K562 (cell line): ENCODE data around the gene ANK3. TPM values are rescaled to one million over a fixed set of nuclear protein-coding genes. Genes with fewer than 3 reads are reported as not detected.
A peak's percentile ranks its signal among the peaks of the same experiment; 100 is the strongest.

Source experiments
- CUX1 ChIP-seq: fragments of 200-800 bp; sonication (Bioruptor generic); IDR thresholded peaks from 2 replicates; pipeline ENCODE4 v1.6.1; 2016; ENCODE audit warnings: missing genetic modification characterization, missing compliant biosample characterization
- HINFP ChIP-seq: fragments of 450-650 bp; conservative IDR thresholded peaks from 2 replicates; pipeline ENCODE4 v1.6.1; 2016; ENCODE audit warnings: missing genetic modification characterization, low read depth, mild to moderate bottlenecking, control low read depth, missing compliant biosample characterization
- JUND ChIP-seq, 2 experiments: IDR thresholded peaks; 2 replicates in 1 of 2; 3 replicates in 1 of 2; pipeline ENCODE4 v1.6.1; 2011; ENCODE audit warnings: borderline replicate concordance in 2 of 2, low read depth in 2 of 2, low read length in 2 of 2, improper control_type of control experiment in 1 of 2, missing biosample characterization in 1 of 2, missing genetic modification characterization in 1 of 2, missing genetic modification reagents in 1 of 2
- MEIS2 ChIP-seq: fragments of 450-650 bp; IDR thresholded peaks from 2 replicates; pipeline ENCODE4 v1.6.1; 2014; ENCODE audit warnings: mild to moderate bottlenecking; ENCODE audit not compliant: partially characterized antibody
- MTA1 ChIP-seq: fragments of 450-650 bp; IDR thresholded peaks from 2 replicates; pipeline ENCODE4 v1.6.1; 2017; ENCODE audit warnings: borderline replicate concordance
- RBM17 ChIP-seq: fragments of 200-400 bp; formaldehyde crosslinking; IDR thresholded peaks from 2 replicates; pipeline ENCODE4 v1.6.1; 2017; ENCODE audit warnings: low read depth, mild to moderate bottlenecking, low read length, borderline replicate concordance
- polyA plus RNA-seq, 8 experiments: library from polyadenylated mRNA; depleted of rRNA in 4 of 8; stranded (reverse) in 5 of 8; unstranded in 3 of 8; fragments of >200 nt; fragmentation: Nextera tagmentation in 2 of 8; fragmentation: Illumina TruSeq in 1 of 8; extraction: Ambion mirVana in 2 of 8; extraction: Trizol in 1 of 8; gene quantifications; 2 replicates each; pipeline versions ENCODE4 v1.2.1 to v1.2.3, GENCODE V29; 2011 to 2014; ENCODE audit warnings: inconsistent platforms in 1 of 8, missing spikeins in 1 of 8
- total RNA-seq, 7 experiments: library from RNA; depleted of rRNA in 6 of 7; stranded (reverse); fragments of >200 nt in 6 of 7; fragmentation: Illumina TruSeq in 2 of 7; extraction: Trizol in 2 of 7; gene quantifications; 2 replicates each; pipeline versions ENCODE4 v1.2.1 to v1.2.3, GENCODE V29; 2011 to 2021; ENCODE audit warnings: low replicate concordance in 1 of 7

The ANK3 gene
- total and polyA plus RNA-seq, 9 of the 15 experiments (the other 6 are each of a cell fraction or from before 2014, with no cell fraction given), result 10.0 to 32.3 (median 17.9) TPM

- TF ChIP-seq JUND (IDR thresholded peaks at IDR 0.05; ENCODE audit: borderline replicate concordance, low read depth, low read length) (peak; percentile 66; the same call in 1 of the 2 replicates), JUND (tag; IDR thresholded peaks at IDR 0.05; ENCODE audit: borderline replicate concordance, low read depth, low read length) (no peak; the same call in 2 of the 3 replicates), MTA1 (0 out of 2 replicates have a peak, but pooled peaks have one; percentile 61), RBM17 (no peak), CUX1 (CRISPR knock-in tag) (no peak), MEIS2 (peak; percentile 46), HINFP (tag) (no peak)
Observed at GRCh38 chr10:60429084-60429849, 39.6 kb upstream of the ANK3 start (continued).
